Measurements from ENCODE around the gene MYH10.

MYH10 gene

GRCh38 chr17:8490256-8491023 lies 140.1 kb downstream of the MYH10 start:
- DNase-seq: no peak

GRCh38 chr17:8489841-8490240 lies 140.7 kb downstream of the MYH10 start:
- DNase-seq: no peak

DNA sequence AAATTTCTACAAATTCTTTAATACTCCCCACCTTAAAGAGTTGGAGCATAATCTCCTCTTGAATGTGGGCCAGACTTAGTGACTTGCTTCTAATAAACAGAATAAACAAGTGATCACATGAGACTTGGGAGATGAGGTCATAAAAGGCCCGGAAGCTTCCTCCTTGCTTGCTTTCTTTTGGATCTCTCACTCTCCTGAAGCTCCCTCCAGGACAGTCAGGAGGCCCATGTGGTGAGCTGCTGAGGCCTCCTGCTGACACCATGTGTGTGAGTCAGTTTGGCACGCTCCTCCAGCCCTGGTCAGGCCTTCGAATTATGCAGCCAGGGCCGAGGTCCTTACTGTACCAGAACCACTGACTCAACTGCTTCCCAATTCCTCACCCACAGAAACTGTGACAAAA lies 141.6 kb downstream of the MYH10 start:
- DNase-seq: no peak

- DNase-seq: no peak
Measured at GRCh38 chr17:8488491-8488890, 142.0 kb downstream of the MYH10 start.

GRCh38 chr17:8487743-8488142 lies 142.8 kb downstream of the MYH10 start:
- DNase-seq: no peak

DNA sequence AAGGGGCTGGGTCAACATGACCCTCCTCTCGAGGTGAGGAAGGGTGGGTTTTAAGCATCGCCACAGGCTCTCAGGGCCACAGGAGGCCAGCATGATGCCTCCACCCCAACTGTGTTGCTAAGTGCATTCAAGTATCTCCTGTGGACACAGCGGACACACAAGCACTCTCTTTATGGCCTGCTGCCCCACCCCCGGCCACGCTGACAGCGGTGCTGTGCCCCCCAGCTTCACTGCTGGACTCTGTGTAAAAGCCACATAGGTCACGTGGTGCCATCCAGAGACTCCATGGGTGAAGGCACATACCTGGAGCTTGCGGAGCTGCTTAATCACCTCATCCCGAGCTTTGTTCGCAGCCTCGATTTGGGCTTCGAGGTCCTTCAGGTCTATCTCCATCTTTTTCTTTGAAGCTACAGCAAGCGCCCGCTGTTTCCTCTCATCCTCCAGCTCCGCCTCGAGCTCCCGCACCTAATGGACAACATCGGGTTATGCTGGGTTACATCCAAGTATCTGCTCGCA lies 143.3 kb downstream of the MYH10 start:
- no peak for DNase-seq

- DNase-seq: no peak
Measured at GRCh38 chr17:8485491-8485890, 145.0 kb downstream of the MYH10 start.

- DNase-seq: no peak
Measured at GRCh38 chr17:8484465-8484864, 146.1 kb downstream of the MYH10 start.

- no peak for DNase-seq
Measured at GRCh38 chr17:8482546-8482945, 148.0 kb downstream of the MYH10 start.

DNA sequence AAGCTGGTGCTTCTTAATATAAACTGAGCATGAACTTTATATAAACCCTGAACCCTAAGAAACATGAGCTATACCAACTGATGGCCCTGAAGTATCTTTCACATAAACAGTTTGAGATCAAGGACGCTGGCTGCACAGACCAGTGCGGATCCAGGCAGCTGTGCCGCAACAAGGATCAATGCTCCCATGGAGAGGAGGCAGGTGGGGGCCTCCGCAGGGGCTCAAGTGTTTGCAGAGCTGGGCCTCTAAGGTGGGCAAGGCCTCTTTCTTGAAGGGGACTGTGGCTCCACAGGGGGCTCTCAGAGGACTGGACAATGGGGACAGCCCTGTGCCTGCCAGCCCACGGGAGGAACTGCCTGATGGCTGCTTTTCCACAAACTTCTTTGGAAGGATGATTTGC lies 148.8 kb downstream of the MYH10 start:
- DNase-seq: no peak

- no peak for DNase-seq
Measured at GRCh38 chr17:8481089-8481488, 149.4 kb downstream of the MYH10 start.

DNA sequence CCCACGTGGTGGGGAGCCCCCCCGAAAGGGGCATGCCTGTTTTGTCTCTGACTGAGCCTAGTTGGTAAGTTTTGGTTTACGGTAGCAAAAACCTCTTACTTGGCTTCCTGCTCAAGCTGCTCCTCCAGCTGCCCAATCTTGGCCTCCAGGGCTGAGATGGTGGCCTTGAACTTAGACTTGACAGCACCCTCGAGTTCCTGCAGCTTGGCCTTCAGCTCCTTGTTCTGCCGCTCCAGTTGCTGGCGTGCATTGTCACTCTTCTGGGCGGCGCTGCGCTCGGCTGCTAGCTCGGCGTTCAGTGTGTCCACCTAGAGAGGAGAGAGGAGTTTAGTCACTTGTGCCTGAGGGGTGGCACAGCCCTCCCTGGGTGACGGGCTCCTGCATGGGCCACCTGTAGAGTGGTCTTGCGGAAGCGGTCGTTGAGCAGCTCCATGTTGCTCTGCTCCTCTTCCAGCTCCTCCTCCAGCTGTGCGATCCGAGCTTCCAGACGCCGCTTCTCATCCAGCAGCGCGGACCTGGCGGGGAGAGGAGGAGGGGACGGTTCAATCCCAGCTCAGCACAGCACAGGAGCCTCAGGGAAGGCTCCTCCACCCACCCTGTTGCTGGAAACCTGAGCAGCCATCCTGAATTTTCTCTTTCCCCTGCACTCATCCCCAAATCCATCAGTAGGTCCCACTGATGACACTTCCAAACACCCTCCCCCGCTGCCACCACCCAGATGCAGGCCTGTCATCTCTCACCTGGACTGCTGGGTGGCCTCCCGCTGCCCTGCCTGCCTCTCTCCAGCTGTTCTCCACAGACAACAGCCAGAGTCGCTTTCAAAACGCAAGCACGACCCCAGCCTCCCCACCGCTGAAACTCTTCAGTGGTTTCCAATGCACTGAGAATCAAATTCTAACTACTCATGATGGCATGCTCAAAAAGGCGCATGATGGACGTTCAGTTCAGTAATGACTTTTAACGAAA lies 150.2 kb downstream of the MYH10 start:
- DNase-seq: no peak

- no peak for DNase-seq
Measured at GRCh38 chr17:8479431-8479947, 151.0 kb downstream of the MYH10 start.

DNA sequence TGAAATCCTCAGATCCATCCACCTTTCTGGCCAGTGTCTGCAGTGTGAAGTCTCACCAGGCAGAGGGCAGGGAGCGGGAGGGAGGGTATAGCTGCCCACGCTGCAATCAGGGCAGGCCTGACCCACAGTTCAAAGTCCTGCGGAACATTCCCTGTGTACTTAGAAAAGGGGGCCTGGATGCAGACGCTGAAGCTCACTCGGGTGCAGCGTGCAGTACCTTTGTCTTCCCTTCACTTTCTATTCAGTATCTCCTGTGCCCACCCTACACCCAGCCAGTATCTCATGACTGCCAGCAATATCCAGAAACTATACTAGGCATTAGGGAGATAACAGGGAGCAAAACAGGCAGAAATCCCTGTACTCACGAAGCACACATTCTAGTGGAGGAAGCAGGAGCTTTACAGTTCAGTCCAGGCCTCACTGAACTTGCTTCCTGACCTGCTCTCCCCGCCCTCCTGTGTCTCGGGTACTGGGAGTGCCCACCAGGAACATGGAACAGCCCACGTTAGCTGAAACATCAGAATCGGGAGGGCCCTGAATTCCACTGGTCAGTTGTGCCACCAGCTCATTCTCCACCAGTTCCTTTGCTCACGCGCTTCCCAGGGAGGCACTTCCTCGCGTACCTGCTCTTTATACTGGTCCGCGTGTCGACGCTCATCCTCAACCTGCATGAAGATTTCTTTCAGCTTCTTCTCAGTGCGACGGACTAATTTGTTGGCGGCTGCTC lies 152.6 kb downstream of the MYH10 start:
- no peak for DNase-seq

DNA sequence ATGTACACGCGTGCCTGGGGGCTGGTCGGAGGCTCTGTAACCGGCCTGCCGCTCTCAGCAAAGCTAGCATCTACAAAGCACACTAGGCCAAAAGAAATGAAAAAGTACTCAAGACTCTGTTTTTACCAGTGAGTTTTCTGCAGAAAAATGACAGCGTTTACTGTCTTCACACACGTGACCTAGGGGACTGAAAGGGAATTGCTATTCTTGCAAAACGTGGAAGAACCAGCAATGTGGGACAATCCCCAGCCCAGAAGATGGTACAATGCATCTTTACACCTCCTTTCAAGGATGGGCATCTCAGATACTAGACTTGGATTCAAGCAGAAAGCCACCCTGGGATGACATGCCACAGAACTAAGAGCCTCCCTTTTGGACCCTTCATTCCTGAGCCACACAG lies 153.4 kb downstream of the MYH10 start:
- no peak for DNase-seq

DNA sequence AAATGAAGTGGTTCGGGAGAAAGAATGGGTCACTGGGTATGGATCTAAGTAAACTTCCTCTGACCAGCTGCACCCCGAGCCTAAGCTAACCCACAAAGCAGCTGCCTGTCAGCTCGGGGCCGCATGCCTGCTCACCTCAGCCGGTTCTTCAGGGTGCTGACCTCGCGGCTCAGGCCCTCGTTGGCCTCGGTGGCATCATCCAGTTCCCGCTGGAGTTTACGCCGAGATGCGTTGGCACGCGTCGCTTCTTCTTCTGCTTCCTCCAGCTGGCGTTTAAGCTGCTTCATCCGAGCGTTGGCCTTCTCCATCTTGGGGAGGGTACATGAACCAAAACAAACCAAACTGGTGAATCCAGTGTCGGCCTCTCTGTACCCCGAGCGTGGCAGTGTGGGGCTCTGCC lies 153.8 kb downstream of the MYH10 start:
- no peak for DNase-seq

DNA sequence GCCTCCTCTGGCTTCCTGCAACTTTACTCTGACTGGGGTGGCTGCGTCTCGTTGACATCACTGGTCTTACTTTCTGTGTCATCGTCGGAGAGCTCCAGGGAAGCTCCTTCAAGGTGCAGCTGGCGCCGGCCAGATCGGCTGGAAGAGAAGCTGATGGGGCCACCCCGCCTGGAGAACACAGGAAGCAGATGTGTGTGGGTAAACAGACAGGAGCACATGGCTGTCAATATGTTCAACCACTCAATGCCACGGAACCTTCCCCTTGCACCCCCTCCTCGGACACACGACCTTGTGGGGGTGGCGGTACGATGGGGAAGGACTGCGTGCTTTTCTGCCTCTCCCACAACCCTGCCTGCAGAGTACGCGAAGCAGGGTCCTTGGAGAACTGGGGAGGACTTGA lies 154.7 kb downstream of the MYH10 start:
- DNase-seq: peak; percentile 17

DNA sequence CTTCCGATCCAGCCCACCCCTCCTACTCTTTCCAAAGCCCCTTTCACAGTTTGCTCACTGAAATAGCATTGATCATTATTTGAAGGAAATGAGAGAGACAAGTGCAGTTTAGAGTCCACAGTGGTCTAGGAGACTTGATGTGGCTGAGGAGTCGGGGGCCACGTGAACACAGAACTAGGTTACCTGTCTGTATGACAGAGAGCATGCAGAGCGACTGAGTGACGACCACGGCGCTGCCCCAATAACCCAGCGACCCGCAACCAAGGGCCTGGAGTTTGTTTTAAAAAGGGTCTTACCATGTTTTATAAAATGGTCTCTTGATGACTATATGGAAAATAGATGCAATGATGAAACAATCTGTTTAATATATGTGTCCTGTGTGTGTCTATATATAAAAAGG lies 155.3 kb downstream of the MYH10 start:
- no peak for DNase-seq

GRCh38 chr17:8474826-8475225 lies 155.7 kb downstream of the MYH10 start:
- no peak for DNase-seq

- DNase-seq: no peak
Measured at GRCh38 chr17:8473451-8474192, 156.9 kb downstream of the MYH10 start.

DNA sequence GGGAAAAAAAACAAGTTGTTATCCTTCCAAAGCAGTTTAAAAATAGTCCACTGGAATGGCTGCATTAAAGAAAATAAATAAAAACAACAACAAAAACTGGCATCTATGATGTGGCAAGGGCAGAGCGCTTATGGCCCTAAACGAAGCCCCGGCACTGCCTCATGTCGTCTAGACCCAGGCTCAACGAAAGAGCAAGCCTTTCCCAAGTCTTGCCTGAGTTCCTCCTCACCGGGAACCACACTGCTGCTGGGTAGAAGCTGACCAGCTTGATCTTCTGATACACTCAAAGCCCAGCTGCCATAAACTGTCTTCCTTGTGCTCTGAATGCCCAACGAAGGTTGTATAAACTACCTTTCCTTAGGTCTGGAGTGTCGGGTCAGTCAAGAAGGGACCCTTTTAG lies 157.9 kb downstream of the MYH10 start:
- no peak for DNase-seq

- DNase-seq: peak; percentile 38
Measured at GRCh38 chr17:8470447-8471047, 160.0 kb downstream of the MYH10 start.
